Mononuclear cell (primary cell): Measurements from ENCODE around the gene NKAIN2. TPM values are rescaled to one million over a fixed set of nuclear protein-coding genes. Genes with fewer than 3 reads are reported as not detected.
"Not testable (repeated sequence)": the region's sequence is repeated elsewhere in the genome, so short reads cannot be mapped to it uniquely, and the experiment has no call there.

Experiments
- H3K27me3 ChIP-seq: 2 replicates; pipeline ENCODE4 v1.6.0; 2011; ENCODE audit warnings: low read length, control low read depth; ENCODE audit not compliant: insufficient read depth
- H3K4me1 ChIP-seq: 2 replicates; pipeline ENCODE4 v1.5.1; 2011; ENCODE audit warnings: mild to moderate bottlenecking, low read length, control low read depth; ENCODE audit not compliant: insufficient read depth
- H3K4me3 ChIP-seq: 2 replicates; pipeline ENCODE4 v1.5.1; 2011; ENCODE audit warnings: mild to moderate bottlenecking, low read length, moderate library complexity
- H3K9me3 ChIP-seq: 2 replicates; pipeline ENCODE4 v1.5.1; 2011; ENCODE audit warnings: low read depth, mild to moderate bottlenecking, control low read depth, low read length
- total RNA-seq: library from RNA; depleted of rRNA; stranded (reverse); fragments of >200 nt; gene quantifications from one replicate; pipeline ENCODE4 v1.2.3, GENCODE V29; 2012

NKAIN2 gene
- total RNA-seq, 1 donor: not detected

DNA sequence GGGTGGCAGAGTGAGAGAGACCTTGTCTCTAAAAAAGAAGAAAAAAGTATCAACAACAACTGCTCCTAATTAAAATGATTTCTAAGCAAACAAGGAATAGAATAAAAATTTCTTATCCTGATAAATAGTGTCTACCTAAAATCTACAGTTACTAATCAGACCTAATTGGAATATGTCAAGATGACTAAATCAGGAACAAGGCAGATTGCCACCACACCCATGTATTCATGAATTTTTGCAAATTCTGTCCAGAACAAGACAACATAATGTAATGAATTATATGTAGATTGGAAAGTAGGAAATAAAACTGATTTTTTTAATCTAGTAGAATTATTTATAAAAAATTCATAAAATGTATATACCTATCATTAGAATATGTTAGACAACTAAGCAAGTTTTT, 339.8 kb downstream of the NKAIN2 start:
- H3K4me1 ChIP-seq: no peaks in the 10 kb centered on the region
- H3K27me3 ChIP-seq: no peaks in the 10 kb centered on the region
- no peak overlapping the region for H3K4me3 ChIP-seq
- H3K9me3 ChIP-seq: no peaks in the 10 kb centered on the region

DNA sequence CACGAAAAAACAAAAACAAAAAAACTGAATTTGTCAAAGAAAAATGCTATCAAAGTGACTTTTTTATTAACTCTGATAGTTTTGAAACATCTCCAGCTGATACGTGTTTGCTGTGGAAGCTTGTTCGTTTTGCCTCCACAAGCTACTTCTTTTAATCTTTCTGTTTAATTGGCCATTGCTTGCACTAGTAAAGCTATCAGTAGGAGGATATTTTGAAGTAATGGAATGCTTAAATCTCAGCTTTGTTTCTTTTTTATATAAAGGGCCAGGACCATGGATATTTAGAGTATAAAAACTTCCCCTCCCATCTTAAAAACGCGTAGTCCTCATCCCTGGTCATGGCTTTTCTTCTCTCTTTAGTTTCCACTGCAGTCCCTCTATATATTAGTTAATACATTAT, 344.0 kb downstream of the NKAIN2 start:
- H3K4me3 ChIP-seq: no peak overlapping the region
- no peaks in the 10 kb centered on the region for H3K27me3 ChIP-seq
- H3K9me3 ChIP-seq: no peaks in the 10 kb centered on the region
- no peaks in the 10 kb centered on the region for H3K4me1 ChIP-seq

DNA sequence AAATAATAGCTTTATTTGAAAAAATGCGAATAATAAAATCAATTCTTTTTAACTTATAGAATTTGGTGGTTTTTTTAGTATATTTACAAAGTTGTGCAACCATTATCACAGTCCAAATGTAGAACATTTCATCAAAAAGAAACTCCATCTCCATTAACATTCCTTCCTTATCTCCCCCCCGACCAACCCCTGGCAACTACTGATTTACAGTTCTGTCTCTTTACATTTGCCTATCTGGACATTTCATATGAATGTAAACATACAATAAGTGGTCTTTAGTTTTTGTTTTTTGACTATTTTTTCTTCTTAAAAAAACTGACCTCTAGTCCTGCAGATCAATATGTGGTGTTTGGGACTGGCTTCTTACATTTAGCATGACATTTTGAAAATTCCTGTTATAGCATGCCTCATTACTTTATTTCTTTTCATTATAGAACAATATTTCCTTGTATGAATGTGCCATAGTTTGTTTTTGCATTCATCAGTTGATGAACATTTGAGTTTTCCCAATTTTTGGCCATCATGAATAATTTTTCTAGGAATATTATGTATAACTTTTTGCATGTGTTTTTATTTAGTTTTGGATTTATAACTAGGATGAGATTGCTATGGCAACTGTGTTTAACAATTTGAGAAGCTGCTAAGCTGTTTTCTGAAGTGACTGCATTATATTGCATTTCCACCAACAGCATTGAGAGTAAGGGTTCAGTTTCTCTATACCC, 344.7 kb downstream of the NKAIN2 start:
- no peaks in the 10 kb centered on the region for H3K27me3 ChIP-seq
- no peaks in the 10 kb centered on the region for H3K9me3 ChIP-seq
- H3K4me3 ChIP-seq: no peak overlapping the region
- H3K4me1 ChIP-seq: no peaks in the 10 kb centered on the region

DNA sequence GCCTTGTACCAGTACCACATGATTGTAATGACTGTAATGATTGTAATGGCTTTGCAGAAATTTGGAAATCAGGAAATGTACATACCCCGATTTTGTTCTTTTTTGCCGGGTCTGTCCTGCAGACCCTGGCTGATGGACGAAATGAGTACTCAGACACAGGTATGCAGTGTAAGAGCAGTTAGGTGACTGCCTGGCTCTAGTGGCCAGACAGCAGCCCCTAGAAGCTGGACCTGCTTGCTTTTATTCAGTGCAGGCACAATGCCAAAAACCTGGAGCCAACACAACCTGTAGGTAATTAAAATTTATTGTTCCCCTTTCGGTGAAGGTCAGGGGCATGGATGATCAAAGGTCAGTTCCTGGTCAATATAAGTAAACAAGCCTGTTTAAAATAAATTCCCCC, 346.0 kb downstream of the NKAIN2 start:
- H3K4me3 ChIP-seq: no peak overlapping the region
- H3K27me3 ChIP-seq: no peaks in the 10 kb centered on the region
- no peaks in the 10 kb centered on the region for H3K4me1 ChIP-seq
- H3K9me3 ChIP-seq: no peaks in the 10 kb centered on the region

DNA sequence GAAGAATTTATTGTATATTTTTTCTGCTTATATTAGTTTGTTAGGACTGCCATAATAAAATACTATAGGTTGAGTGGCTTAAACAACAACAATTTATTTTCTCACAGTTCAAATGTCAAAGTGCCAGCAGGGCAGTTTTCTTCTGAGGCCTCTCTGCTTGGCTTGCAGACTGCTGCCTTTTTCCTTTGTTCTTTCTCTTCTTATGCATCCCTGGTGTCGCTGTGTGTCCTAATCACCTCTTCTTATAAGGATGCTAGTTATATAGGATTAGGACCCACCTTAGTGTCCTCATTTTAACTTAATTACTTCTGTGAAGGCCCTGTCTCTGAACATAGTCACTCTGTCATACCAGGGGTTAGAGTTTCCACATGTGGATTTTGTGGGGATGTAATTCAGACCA, 354.4 kb downstream of the NKAIN2 start:
- Histone ChIP-seq H3K4me3 (no peak overlapping the region), H3K4me1 (no peaks in the 10 kb centered on the region), H3K9me3 (no peaks in the 10 kb centered on the region), H3K27me3 (no peaks in the 10 kb centered on the region)

DNA sequence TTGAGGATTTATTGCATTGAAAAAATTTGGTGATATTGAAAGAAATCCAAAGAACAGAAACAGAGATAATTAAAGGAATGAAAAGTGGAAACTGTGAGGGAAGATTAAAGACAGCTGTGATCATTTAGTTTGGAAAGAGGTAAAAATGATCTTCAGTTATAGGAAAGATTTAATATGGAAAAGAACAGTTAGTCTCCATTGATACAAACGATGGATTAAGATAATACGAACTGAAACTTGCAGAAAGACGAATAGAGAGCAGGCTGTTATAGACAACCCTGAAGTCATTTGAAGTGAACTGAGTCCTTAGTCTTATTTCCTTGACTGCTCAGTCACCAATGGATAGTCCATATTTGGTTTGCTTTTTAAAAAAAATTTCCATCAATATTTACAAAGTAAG, 360.0 kb downstream of the NKAIN2 start:
- H3K9me3 ChIP-seq: no peaks in the 10 kb centered on the region
- H3K4me1 ChIP-seq: no peaks in the 10 kb centered on the region
- no peak overlapping the region for H3K4me3 ChIP-seq
- H3K27me3 ChIP-seq: no peaks in the 10 kb centered on the region

DNA sequence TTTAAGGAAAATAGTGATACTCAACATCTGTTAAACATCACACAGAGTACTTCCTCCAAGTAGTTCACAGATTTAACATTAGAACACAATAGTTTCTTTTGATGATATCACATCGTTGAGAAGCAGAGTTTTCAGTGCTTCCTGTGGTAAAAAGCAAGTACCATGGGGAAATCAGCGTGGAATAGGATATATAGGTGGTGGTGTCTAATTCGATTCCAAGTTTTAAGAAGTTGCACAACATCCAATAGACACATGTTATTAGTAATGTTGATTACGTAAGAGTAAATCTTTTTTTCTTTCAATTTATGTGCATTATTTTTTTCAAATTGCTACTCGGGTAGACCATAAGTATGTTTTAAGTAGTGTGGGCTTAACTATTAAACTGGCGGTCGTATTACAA, 360.7 kb downstream of the NKAIN2 start:
- Histone ChIP-seq H3K27me3 (no peaks in the 10 kb centered on the region), H3K4me3 (no peak overlapping the region), H3K4me1 (no peaks in the 10 kb centered on the region), H3K9me3 (no peaks in the 10 kb centered on the region)

DNA sequence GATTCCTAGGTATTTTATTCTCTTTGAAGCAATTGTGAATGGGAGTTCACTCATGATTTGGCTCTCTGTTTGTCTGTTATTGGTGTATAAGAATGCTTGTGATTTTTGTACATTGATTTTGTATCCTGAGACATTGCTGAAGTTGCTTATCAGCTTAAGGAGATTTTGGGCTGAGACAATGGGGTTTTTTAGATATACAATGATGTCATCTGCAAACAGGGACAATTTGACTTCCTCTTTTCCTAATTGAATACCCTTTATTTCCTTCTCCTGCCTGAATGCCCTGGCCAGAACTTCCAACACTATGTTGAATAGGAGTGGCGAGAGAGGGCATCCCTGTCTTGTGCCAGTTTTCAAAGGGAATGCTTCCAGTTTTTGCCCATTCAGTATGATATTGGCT, 363.6 kb downstream of the NKAIN2 start:
- not testable (repeated sequence) for H3K9me3 ChIP-seq, H3K4me3 ChIP-seq, H3K4me1 ChIP-seq, H3K27me3 ChIP-seq

DNA sequence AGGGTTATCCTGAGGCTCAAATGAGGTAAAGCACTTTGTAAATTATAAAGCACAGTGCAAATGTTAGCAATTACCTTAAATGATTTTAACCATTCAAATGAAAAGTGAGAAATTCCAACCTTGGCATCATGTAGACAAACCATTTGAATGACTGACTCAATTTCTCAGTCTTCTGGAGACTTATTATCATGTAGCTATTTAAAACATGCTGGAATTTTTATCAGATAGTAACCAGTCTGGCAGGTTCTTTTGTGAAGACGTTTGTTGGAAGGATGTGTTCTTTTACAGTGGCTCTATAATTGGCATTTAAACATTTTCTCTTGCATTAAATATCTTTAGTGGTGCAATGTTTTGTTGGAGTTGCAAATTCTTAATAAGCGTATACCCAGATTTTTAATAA, 386.6 kb downstream of the NKAIN2 start:
- no peak overlapping the region for H3K4me3 ChIP-seq
- no peaks in the 10 kb centered on the region for H3K27me3 ChIP-seq
- H3K9me3 ChIP-seq: no peaks in the 10 kb centered on the region
- no peaks in the 10 kb centered on the region for H3K4me1 ChIP-seq

DNA sequence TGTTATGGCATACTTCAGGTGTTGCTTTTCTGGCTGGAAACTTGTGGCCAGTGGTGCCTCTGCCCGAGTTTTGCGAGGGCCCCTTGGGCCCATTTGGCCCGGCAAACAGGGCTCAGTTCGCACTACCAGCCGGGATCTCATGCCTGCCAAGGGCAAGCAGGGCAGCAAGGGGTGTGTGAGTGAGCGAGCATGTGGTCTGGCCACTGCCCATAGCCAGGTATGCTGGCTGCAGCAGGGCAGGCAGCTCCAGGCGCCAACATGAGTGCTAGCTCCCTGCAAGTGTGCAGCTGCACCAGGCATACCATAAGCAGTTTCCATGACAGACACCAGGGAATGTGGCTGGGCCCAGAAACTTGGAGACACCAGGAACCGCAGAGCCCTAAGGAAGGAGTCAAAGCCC, 389.5 kb downstream of the NKAIN2 start:
- H3K4me3 ChIP-seq: no peak overlapping the region
- no peaks in the 10 kb centered on the region for H3K27me3 ChIP-seq
- no peaks in the 10 kb centered on the region for H3K9me3 ChIP-seq
- H3K4me1 ChIP-seq: no peaks in the 10 kb centered on the region

DNA sequence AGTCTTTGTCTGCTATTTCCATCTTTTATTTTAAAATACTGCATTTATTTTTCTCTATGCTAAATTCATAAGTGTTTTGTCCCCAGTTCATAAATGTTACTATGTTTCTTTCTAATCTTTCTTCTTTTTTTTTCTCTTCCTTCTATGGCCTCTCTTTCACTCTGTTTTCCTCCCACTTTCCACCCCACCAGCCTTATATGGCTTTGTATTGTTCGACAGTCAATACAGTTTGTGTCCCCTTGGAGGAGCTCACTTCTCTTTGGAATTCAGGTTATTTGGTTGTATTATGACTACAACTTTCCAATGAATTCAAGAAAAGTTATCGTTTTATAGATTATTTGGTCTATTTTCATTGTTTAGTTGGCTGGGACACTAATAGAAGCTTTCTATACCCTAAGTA, 393.5 kb downstream of the NKAIN2 start:
- no peaks in the 10 kb centered on the region for H3K9me3 ChIP-seq
- no peaks in the 10 kb centered on the region for H3K4me1 ChIP-seq
- H3K27me3 ChIP-seq: no peaks in the 10 kb centered on the region
- H3K4me3 ChIP-seq: no peak overlapping the region

DNA sequence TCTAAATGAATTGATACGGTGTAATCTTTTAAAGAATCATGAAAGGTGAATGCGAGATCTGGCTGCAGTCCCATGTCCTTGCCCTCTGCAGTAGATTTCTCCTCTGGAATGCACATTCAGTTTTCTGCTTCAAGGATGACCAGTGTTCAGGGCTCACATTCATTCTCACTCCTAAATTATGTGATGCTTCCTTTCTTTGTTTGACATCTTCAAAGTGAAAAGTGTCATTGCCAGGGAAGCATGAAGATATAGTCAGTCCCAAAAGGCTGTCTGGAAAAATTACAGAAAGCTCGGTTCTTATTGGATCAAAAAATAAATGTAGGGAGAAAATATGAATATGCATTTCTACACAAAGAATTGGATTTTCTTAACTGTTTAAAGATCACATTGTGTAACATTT, 395.6 kb downstream of the NKAIN2 start:
- no peak overlapping the region for H3K4me3 ChIP-seq
- no peaks in the 10 kb centered on the region for H3K9me3 ChIP-seq
- H3K27me3 ChIP-seq: no peaks in the 10 kb centered on the region
- no peaks in the 10 kb centered on the region for H3K4me1 ChIP-seq

DNA sequence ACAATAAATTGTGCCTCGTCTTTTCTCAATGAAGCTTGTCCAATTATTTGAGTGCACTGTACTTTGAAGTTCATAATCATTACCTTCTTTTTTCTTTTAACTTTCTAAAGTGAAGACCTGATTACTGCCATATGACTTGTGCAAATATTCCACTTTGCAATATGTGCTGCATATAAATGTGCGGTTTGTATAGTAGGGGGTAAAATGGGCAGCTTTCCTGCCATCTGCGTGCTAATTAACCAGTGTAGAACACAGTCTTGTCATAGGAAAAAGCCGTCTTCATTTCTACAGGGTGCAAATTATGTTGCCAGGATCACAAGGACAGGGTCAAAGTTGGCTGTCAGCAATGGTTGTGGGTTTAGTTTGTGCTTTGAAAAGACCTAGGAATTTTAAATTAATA, 397.0 kb downstream of the NKAIN2 start:
- Histone ChIP-seq H3K27me3 (no peaks in the 10 kb centered on the region), H3K4me3 (no peak overlapping the region), H3K9me3 (no peaks in the 10 kb centered on the region), H3K4me1 (no peaks in the 10 kb centered on the region)

DNA sequence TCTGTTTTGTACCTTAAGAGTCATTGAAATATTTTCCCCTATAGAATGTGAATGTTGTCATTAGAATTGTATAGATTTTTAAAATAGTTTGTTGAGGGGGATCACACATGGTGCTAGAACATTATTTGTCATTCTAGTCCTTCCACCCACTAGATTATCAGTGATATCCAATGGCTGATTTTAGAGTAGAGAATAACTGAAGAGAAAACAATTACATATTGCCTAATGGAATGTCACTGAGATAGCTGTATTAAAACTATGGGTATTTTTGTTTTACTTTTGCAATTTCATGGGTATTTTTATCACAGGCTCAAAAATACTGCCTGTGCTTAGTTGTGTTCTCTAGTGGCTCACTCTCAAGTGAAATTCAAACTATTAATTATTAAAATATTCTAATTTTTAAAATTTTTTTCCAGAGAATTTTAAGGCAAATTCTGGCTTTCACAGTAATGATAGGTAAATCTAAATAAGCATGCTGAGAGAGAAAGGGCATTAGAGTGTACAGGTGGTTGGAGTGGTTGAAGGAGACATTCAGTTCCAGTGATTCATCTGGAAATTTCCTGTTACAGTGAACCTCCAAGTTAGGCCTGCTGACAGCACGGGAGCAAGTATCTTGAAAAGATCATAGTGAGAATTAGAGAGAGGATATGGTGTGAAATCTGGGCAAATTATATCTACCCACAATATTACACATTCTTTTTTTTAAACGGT, 399.6 kb downstream of the NKAIN2 start:
- H3K27me3 ChIP-seq: no peaks in the 10 kb centered on the region
- no peaks in the 10 kb centered on the region for H3K4me1 ChIP-seq
- H3K4me3 ChIP-seq: no peak overlapping the region
- H3K9me3 ChIP-seq: no peaks in the 10 kb centered on the region

DNA sequence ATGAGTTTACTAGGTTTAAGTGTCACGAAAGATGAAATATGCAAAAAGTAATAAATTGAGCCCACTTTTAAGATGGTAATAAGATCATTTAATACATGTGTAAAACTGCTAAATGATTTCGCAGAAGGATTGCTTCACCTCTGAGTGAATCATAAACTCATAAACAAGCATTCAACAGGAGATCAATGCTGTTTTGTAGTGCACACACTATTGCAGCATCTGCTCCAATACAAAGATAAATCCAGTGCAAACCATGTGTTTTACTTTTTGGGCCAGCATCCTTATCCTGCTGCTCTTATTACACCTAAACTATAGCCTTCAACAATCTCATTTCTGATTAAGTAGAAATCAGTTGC, 400.1 kb downstream of the NKAIN2 start:
- no peak overlapping the region for H3K4me3 ChIP-seq
- no peaks in the 10 kb centered on the region for H3K9me3 ChIP-seq
- H3K27me3 ChIP-seq: no peaks in the 10 kb centered on the region
- no peaks in the 10 kb centered on the region for H3K4me1 ChIP-seq

DNA sequence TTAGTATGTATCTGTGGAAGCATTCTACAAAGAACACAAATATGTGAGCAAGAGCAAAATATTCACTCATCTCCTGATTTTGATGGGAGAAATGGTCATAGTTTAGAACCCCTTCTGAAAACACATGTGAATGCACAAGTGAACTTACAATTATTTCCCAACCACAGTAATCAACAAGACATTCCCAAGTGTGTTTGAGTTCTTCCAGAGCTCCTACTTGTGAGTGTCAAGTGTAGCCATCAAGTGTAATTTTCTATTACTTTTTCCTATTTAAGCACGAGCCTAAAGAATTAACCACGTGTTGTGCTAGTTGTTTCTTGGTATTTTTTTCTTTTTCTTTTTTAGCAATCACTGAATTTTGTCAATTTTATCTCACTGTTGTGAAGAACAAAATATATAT, 402.3 kb downstream of the NKAIN2 start:
- Histone ChIP-seq H3K4me1 (no peaks in the 10 kb centered on the region), H3K4me3 (no peak overlapping the region), H3K27me3 (no peaks in the 10 kb centered on the region), H3K9me3 (no peaks in the 10 kb centered on the region)
